SK-N-SH treated with all-trans-retinoic acid at 6 μM for 48 hours (cell line): ENCODE data around the gene UBE2L6.

Experiments
- ATAC-seq: fragments of 200-7000 bp; cut with Tn5 transposase; 3 replicates; pipeline ENCODE4 v1.9.1; 2020; ENCODE audit warnings: mild to moderate bottlenecking, moderate library complexity
- ARNTL ChIP-seq: fragments of 450-650 bp; formaldehyde crosslinking; IDR thresholded peaks from 2 replicates; pipeline ENCODE4 v1.5.0; 2020; ENCODE audit warnings: low read depth, mild to moderate bottlenecking, moderate library complexity, borderline replicate concordance
- BACH2 ChIP-seq: fragments of 250-450 bp; sonication (Bioruptor Pico); IDR thresholded peaks from 2 replicates; pipeline ENCODE4 v1.9.0; 2021; ENCODE audit warnings: mild to moderate bottlenecking, borderline replicate concordance
- CREB5 ChIP-seq: fragments of 250-450 bp; sonication (Bioruptor Pico); IDR thresholded peaks from 2 replicates; pipeline ENCODE4 v1.5.1; 2020; ENCODE audit warnings: low read depth, mild to moderate bottlenecking, moderate library complexity
- CSDC2 ChIP-seq: fragments of 250-450 bp; sonication (Bioruptor Pico); IDR thresholded peaks from 2 replicates; pipeline ENCODE4 v1.5.0; 2020; ENCODE audit warnings: mild to moderate bottlenecking, moderate library complexity
- CSRNP3 ChIP-seq: fragments of 250-450 bp; sonication (Bioruptor Pico); IDR thresholded peaks from 2 replicates; pipeline ENCODE4 v1.5.1; 2021; ENCODE audit warnings: mild to moderate bottlenecking, moderate library complexity
- ESRRG ChIP-seq: fragments of 250-450 bp; sonication (Bioruptor Pico); IDR thresholded peaks from 2 replicates; pipeline ENCODE4 v1.6.1; 2021; ENCODE audit warnings: mild to moderate bottlenecking
- GLIS3 ChIP-seq: fragments of 250-450 bp; sonication (Bioruptor Pico); IDR thresholded peaks from 2 replicates; pipeline ENCODE4 v1.5.0; 2020; ENCODE audit warnings: mild to moderate bottlenecking, moderate library complexity
- ISL1 ChIP-seq: fragments of 250-450 bp; sonication (Bioruptor Pico); IDR thresholded peaks from 2 replicates; pipeline ENCODE4 v2.1.2; 2022; ENCODE audit warnings: mild to moderate bottlenecking, moderate library complexity
- OSR1 ChIP-seq: fragments of 250-450 bp; sonication (Bioruptor Pico); IDR thresholded peaks from 2 replicates; pipeline ENCODE4 v1.8.0; 2022; ENCODE audit warnings: moderate library complexity, mild to moderate bottlenecking, inconsistent platforms
- PATZ1 ChIP-seq: fragments of 250-450 bp; sonication (Bioruptor Pico); IDR thresholded peaks from 2 replicates; pipeline ENCODE4 v1.8.0; 2020; ENCODE audit warnings: mild to moderate bottlenecking, moderate library complexity, borderline replicate concordance
- POU6F1 ChIP-seq: fragments of 250-450 bp; sonication (Bioruptor Pico); IDR thresholded peaks from 2 replicates; pipeline ENCODE4 v1.8.0; 2021; ENCODE audit warnings: low read depth, mild to moderate bottlenecking, moderate library complexity, borderline replicate concordance
- RARB ChIP-seq: fragments of 250-450 bp; sonication (Bioruptor Pico); IDR thresholded peaks from 2 replicates; pipeline ENCODE4 v1.8.0; 2021; ENCODE audit warnings: mild to moderate bottlenecking, moderate library complexity
- TCF4 ChIP-seq: fragments of 250-450 bp; sonication (Bioruptor Pico); IDR thresholded peaks from 2 replicates; pipeline ENCODE4 v1.8.0; 2021; ENCODE audit warnings: mild to moderate bottlenecking, moderate library complexity, borderline replicate concordance
- TSHZ2 ChIP-seq: fragments of 250-450 bp; sonication (Bioruptor Pico); IDR thresholded peaks from 2 replicates; pipeline ENCODE4 v1.5.0; 2020; ENCODE audit warnings: mild to moderate bottlenecking, moderate library complexity
- ZC3H10 ChIP-seq: fragments of 250-450 bp; sonication (Bioruptor Pico); IDR thresholded peaks from 2 replicates; pipeline ENCODE4 v1.5.1; 2021; ENCODE audit warnings: mild to moderate bottlenecking, moderate library complexity
- ZFP3 ChIP-seq: fragments of 250-450 bp; sonication (Bioruptor Pico); IDR thresholded peaks from 2 replicates; pipeline ENCODE4 v1.5.0; 2020; ENCODE audit warnings: mild to moderate bottlenecking, moderate library complexity
- ZFP30 ChIP-seq: fragments of 450-650 bp; formaldehyde crosslinking; IDR thresholded peaks from 2 replicates; pipeline ENCODE4 v1.5.0; 2022; ENCODE audit warnings: mild to moderate bottlenecking, moderate library complexity
- ZNF565 ChIP-seq: fragments of 450-650 bp; formaldehyde crosslinking; conservative IDR thresholded peaks from 2 replicates; pipeline ENCODE4 v1.5.0; 2020; ENCODE audit warnings: low read depth, mild to moderate bottlenecking, moderate library complexity
- ZNF8 ChIP-seq: fragments of 450-650 bp; formaldehyde crosslinking; IDR thresholded peaks from 2 replicates; pipeline ENCODE4 v1.5.0; 2020; ENCODE audit warnings: mild to moderate bottlenecking, moderate library complexity

The UBE2L6 gene

GRCh38 chr11:57574061-57574460 lies 6.6 kb upstream of the UBE2L6 start (continued):
- TF ChIP-seq CSDC2 (CRISPR knock-in tag) (no peak), ESRRG (CRISPR knock-in tag) (no peak)

GRCh38 chr11:57571606-57572005 lies 4.1 kb upstream of the UBE2L6 start:
- no peak for TF ChIP-seq POU6F1 (CRISPR knock-in tag)
- TF ChIP-seq CSDC2 (CRISPR knock-in tag) = no peak
- TF ChIP-seq RARB = no peak
- TF ChIP-seq CSRNP3 (CRISPR knock-in tag) = no peak
- TF ChIP-seq TCF4 = no peak
- TF ChIP-seq, all 23 proteins: peak for 0
- ATAC-seq = no peak

- no peak for TF ChIP-seq ESRRG (CRISPR knock-in tag)
- no peak for TF ChIP-seq ZFP3
- no peak for TF ChIP-seq OSR1 (CRISPR knock-in tag)
- TF ChIP-seq GLIS3 (CRISPR knock-in tag) = no peak
- no peak for TF ChIP-seq CREB5 (CRISPR knock-in tag)
- no peak for TF ChIP-seq TCF4
- TF ChIP-seq PATZ1 (CRISPR knock-in tag) = no peak
- no peak for TF ChIP-seq ARNTL (CRISPR knock-in tag)
- TF ChIP-seq TSHZ2 (CRISPR knock-in tag) = no peak
- no peak for TF ChIP-seq BACH2 (CRISPR knock-in tag)
- no peak for TF ChIP-seq ZFP30 (CRISPR knock-in tag)
- TF ChIP-seq RARB = no peak
- no peak for TF ChIP-seq ZC3H10 (CRISPR knock-in tag)
- no peak for TF ChIP-seq ISL1 (CRISPR knock-in tag)
- TF ChIP-seq ZNF565 (CRISPR knock-in tag) = no peak
- no peak for TF ChIP-seq ZNF8 (CRISPR knock-in tag)
- TF ChIP-seq CSDC2 (CRISPR knock-in tag) = no peak
- peak; percentile 15 for ATAC-seq
Measured at GRCh38 chr11:57568330-57568766, 876 bp upstream of the UBE2L6 start.

- TF ChIP-seq ESRRG (CRISPR knock-in tag) = no peak
- peak; percentile 57 for ATAC-seq
Measured at GRCh38 chr11:57566905-57567514, 462 bp downstream of the UBE2L6 start.
